Measurements from ENCODE around the gene PAPLN. TPM values are rescaled to one million over a fixed set of nuclear protein-coding genes. Genes with fewer than 3 reads are reported as not detected.

Gene PAPLN
- polyA plus RNA-seq, 1 donor (not counting 4 experiments of a cell fraction or from before 2014, with no cell fraction given), result 8.2 TPM

DNA sequence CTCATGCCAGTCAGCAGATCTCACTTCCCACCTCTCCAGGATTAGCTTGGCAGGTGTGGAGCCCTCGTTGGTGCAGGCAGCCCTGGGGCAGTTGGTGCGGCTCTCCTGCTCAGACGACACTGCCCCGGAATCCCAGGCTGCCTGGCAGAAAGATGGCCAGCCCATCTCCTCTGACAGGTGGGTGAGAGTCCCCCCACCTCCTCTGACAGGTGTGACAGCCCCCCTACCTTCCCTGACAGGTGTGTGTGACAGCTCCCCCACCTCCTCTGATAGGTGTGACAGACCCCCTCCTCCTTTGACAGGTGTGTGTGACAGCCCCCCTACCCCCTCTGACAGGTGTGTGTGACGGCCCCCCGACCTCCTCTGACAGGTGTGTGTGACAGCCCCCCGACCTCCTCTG lies 26.3 kb downstream of the PAPLN start:
- no peak for DNase-seq (ENCODE audit: low read depth, low spot score)

DNA sequence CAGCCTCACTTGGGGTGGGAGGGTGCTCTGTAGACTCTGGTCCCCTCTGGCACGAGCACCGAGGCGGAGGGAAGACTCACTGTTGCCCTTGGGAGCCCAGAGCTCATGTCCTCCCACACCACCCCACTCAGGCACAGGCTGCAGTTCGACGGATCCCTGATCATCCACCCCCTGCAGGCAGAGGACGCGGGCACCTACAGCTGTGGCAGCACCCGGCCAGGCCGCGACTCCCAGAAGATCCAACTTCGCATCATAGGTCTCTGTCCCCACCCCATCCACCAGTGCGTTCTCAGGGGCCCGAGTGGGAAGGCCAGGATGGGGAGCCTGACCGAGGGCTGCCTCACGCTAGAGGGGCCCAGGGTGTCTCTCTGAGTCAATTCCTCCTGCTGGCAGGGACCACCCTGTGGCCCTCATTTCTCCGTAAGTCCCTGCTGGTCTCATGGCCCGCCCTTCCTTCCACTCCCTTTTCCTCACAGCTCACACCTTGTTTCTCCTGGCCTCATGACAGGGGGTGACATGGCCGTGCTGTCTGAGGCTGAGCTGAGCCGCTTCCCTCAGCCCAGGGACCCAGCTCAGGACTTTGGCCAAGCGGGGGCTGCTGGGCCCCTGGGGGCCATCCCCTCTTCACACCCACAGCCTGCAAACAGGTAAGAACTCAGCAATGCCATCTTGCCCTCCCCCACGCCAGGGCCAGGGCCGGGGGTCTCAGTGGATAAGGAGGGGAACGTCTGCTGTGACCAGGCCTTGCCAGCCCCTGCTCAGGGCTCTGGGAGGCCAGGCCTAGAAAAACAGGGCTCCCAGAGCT lies 27.0 kb downstream of the PAPLN start:
- Histone ChIP-seq H3K79me2 (ENCODE audit: control insufficient read depth, insufficient read depth, low read length) (no peaks in the 10 kb centered on the region), H3K4me3 (ENCODE audit: control insufficient read depth in 2 of 3, extremely low read depth in 1 of 3, insufficient read depth in 2 of 3, low read depth in 1 of 3, low read length in 3 of 3) (no peak overlapping the region), H3K4me2 (ENCODE audit: control insufficient read depth, extremely low read depth, insufficient read depth, low read depth, low read length) (no peak overlapping the region), H4K20me1 (ENCODE audit: control insufficient read depth, extremely low read depth, insufficient read depth, low read length) (no peaks in the 10 kb centered on the region), H3K9ac (ENCODE audit: control insufficient read depth, extremely low read depth, insufficient read depth, low read length) (no peak overlapping the region), H3K4me1 (ENCODE audit: control insufficient read depth, extremely low read depth, insufficient read depth, low read length) (peaks cover 2% of the 10 kb centered on the region), H3K27ac (ENCODE audit: control insufficient read depth, insufficient read depth, low read length) (no peak overlapping the region), H2AFZ (ENCODE audit: control insufficient read depth, low read length) (no peak overlapping the region), H3K9me1 (ENCODE audit: control insufficient read depth, extremely low read depth, insufficient read depth, low read length) (no peaks in the 10 kb centered on the region), H3K27me3 (ENCODE audit: control insufficient read depth, extremely low read depth, insufficient read depth, low read length) (no peaks in the 10 kb centered on the region), H3K36me3 (ENCODE audit: control insufficient read depth in 2 of 2, extremely low read depth in 1 of 2, insufficient read depth in 2 of 2, low read length in 2 of 2) (no peaks in the 10 kb centered on the region), H3K9me3 (ENCODE audit: control insufficient read depth, low read depth, low read length) (no peaks in the 10 kb centered on the region)
- FAIRE-seq, result no peak
- TF ChIP-seq, protein P1, sequence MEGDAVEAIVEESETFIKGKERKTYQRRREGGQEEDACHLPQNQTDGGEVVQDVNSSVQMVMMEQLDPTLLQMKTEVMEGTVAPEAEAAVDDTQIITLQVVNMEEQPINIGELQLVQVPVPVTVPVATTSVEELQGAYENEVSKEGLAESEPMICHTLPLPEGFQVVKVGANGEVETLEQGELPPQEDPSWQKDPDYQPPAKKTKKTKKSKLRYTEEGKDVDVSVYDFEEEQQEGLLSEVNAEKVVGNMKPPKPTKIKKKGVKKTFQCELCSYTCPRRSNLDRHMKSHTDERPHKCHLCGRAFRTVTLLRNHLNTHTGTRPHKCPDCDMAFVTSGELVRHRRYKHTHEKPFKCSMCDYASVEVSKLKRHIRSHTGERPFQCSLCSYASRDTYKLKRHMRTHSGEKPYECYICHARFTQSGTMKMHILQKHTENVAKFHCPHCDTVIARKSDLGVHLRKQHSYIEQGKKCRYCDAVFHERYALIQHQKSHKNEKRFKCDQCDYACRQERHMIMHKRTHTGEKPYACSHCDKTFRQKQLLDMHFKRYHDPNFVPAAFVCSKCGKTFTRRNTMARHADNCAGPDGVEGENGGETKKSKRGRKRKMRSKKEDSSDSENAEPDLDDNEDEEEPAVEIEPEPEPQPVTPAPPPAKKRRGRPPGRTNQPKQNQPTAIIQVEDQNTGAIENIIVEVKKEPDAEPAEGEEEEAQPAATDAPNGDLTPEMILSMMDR (optimal IDR thresholded peaks at IDR 0.05 in 1 of 3, IDR thresholded peaks at IDR 0.05 in 1 of 3, conservative IDR thresholded peaks at IDR 0.05 in 1 of 3; ENCODE audit: extremely low read depth in 1 of 3, insufficient read depth in 2 of 3, low read length in 3 of 3), result no peak
- no peak for TF ChIP-seq EZH2 (IDR thresholded peaks at IDR 0.05; ENCODE audit: low read length)
- DNase-seq (ENCODE audit: low read depth, low spot score), result no peak
- dilution Hi-C loops (cut with MboI; ENCODE audit: extremely low pct_ligation_motif_present, low sequenced_read_pairs), result no loop called here

More for the DNA sequence above, 26.3 kb downstream of the PAPLN start:
- no peak overlapping the region for H3K4me2 ChIP-seq (ENCODE audit: control insufficient read depth, extremely low read depth, insufficient read depth, low read depth, low read length)
- no peak overlapping the region for H2AFZ ChIP-seq (ENCODE audit: control insufficient read depth, low read length)
- no peak overlapping the region for H3K27ac ChIP-seq (ENCODE audit: control insufficient read depth, insufficient read depth, low read length)
- no peaks in the 10 kb centered on the region for H3K9me1 ChIP-seq (ENCODE audit: control insufficient read depth, extremely low read depth, insufficient read depth, low read length)
- H3K9me3 ChIP-seq (ENCODE audit: control insufficient read depth, low read depth, low read length), result no peaks in the 10 kb centered on the region
- FAIRE-seq, result no peak
- H3K36me3 ChIP-seq (ENCODE audit: control insufficient read depth in 2 of 2, extremely low read depth in 1 of 2, insufficient read depth in 2 of 2, low read length in 2 of 2), result no peaks in the 10 kb centered on the region
- dilution Hi-C loops (cut with MboI; ENCODE audit: extremely low pct_ligation_motif_present, low sequenced_read_pairs), result no loop called here
- H3K79me2 ChIP-seq (ENCODE audit: control insufficient read depth, insufficient read depth, low read length), result no peaks in the 10 kb centered on the region
- peaks cover 2% of the 10 kb centered on the region for H3K4me1 ChIP-seq (ENCODE audit: control insufficient read depth, extremely low read depth, insufficient read depth, low read length)
- TF ChIP-seq, protein P1 (optimal IDR thresholded peaks at IDR 0.05 in 1 of 3, IDR thresholded peaks at IDR 0.05 in 1 of 3, conservative IDR thresholded peaks at IDR 0.05 in 1 of 3; ENCODE audit: extremely low read depth in 1 of 3, insufficient read depth in 2 of 3, low read length in 3 of 3), result no peak
- no peak for TF ChIP-seq EZH2 (IDR thresholded peaks at IDR 0.05; ENCODE audit: low read length)
- H3K27me3 ChIP-seq (ENCODE audit: control insufficient read depth, extremely low read depth, insufficient read depth, low read length), result no peaks in the 10 kb centered on the region
- no peak overlapping the region for H3K4me3 ChIP-seq (ENCODE audit: control insufficient read depth in 2 of 3, extremely low read depth in 1 of 3, insufficient read depth in 2 of 3, low read depth in 1 of 3, low read length in 3 of 3)
- no peaks in the 10 kb centered on the region for H4K20me1 ChIP-seq (ENCODE audit: control insufficient read depth, extremely low read depth, insufficient read depth, low read length)
- H3K9ac ChIP-seq (ENCODE audit: control insufficient read depth, extremely low read depth, insufficient read depth, low read length), result no peak overlapping the region
